D341Med (cell line): Measurements from ENCODE around the gene PIGN.

ENCODE experiments used
- DNase-seq: peaks from one replicate; pipeline ENCODE4 v3.0.0; 2012; ENCODE audit warnings: low spot score

Gene PIGN

DNA sequence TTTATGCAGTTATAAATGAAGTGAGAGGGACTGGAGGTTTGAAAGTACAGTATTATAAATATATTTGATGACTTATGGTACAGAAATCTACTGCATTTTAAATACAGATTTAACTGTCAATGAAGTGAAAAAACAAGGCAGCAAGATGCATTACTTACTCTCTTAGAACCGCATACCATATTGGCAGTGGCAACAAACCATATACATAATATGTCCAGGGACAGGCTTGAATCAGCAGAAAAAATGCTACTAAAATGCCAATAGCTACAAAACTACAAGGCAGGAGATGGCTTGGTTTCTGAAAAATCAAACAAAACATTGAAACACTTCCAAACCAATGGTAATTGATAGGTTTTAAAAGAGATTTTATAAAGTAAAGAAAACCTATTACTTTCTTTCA lies 77.2 kb downstream of the PIGN start:
- no peak for DNase-seq

DNA sequence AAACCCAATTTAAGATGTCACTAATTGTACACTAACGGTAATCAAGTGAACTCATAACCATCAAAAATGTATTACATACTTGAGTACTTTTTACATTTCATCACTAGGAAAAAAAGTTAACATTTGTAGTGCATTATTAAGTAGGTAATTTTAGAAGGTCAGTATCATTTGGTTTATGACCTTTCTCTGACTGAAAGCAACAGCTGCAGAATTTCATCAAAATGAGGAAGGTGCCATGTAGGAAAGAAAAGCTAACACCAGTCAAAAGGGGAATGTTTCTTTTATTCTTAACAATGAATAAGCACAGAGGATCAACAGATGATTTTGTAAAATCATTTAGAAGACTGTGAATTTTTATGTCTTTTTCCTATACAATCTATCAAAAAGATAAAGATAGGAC lies 79.0 kb downstream of the PIGN start:
- DNase-seq: no peak

DNA sequence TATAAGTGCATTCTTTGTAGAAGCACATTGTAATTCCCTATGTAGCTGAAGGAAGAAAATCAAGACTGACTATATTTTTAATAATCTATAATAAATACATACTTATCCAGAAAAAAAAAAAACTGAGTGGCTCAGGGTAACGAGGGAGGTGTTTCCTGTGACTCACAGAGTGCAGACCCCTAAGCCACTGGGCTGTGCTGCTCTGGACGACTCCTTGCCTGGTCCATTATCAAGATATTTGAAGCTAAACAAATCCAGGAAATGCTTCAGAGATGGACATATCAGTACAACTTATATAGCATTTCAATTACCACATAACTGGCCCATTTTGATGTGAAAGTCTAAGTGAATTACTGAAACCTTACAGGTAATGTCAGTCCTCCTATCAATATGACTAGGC lies 80.6 kb downstream of the PIGN start:
- DNase-seq: no peak

DNA sequence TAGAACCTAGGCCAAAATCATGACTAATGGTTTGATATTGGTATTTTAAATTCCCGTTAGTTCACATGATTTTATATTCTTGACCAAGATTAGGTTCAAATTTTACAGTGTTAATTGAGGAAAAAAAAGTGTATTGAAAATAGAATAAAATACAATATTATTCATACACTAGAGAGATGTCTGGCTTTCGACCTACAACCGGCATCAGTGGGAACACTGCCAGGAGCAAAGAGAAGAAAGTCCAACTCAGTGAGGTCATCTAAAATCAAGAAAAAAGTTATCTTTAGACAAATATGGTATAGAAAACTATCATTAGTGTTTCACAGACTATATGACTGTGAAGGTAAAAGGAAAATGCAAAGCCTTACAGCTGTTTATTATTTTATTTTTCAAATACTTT lies 81.5 kb downstream of the PIGN start:
- DNase-seq: no peak

DNA sequence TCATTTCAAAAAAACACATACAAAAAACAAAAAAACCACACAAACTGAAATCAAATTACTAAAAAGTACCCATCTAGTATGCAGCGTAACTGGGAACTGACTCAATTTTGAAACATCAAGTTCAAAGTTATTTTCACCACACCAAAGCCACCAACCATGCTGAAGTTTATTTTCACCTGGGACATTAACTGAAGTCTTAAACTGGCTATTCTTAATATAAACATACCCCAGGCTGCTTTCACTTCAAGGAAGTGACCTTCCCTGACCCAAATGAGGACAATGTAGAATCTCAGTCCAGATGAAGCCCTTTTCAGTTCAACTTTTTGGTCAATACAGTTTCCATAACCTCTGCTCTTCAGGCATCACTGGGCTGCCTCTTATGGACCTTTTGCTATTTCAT lies 84.6 kb downstream of the PIGN start:
- DNase-seq: no peak

DNA sequence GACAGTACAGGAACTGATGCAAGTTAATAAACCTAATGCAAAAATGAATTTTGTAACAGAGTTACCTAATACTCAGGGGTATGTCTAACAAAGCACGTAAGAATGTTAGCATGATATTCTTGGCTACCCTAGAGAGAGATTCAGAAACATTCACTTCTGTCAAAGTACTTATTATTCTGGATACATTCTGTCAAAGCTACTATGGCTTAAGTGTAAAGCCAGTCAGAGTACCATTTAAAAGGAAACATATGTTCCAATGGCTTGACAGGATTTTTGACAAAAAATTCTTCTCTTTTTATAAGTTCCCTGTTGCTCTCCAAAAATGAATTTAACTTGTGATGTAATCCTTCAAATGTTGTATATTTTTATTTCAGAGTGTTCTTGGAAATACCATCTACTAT lies 85.5 kb downstream of the PIGN start:
- no peak for DNase-seq

DNA sequence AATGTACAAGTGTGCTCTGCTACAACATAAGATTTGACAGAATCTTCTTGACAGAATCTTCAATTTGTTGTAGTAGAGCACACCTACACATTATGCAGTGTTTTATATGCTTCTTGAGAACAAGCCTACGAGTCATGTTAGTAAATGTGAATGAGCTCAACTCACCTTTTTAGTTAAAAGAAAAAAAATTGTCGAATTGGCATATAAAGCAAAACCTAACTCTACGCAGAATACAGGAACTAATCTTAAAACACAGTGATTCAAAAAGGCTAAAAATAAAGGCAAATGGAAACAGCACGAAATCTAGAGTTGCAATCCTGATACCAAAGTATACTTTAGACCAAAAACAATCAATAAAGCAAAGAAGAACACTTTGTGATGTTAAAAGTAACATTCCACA lies 87.9 kb downstream of the PIGN start:
- no peak for DNase-seq

GRCh38 chr18:62097698-62098097 lies 89.2 kb downstream of the PIGN start:
- no peak for DNase-seq

DNA sequence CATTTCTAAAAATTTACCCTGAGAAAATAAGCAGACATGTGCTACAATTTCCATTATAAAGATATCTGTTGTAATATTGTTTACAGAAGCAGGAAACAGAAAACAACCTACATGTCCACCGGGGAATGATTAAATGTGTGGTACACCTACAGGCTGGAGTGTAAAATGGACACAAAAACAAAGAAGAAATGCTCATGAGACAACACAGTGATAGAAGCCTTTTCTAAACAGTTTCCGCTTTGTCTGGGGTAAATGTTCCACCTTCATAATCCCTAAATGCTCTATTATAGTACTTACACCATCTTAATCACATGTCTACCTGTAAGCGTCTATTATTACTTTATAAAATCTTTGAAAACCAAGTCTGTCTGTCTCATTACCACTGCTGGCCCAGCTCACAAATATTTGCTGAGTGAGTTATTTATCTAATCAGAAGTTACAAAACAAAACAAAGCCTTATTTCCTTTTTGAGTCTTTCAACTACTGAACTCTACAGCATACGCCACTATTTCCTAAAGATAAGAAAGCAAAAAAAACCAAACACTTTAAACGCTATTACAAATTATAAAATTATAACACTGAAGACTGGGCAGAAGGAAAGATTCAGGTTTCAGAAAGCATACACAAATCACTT lies 95.3 kb downstream of the PIGN start:
- DNase-seq: no peak

DNA sequence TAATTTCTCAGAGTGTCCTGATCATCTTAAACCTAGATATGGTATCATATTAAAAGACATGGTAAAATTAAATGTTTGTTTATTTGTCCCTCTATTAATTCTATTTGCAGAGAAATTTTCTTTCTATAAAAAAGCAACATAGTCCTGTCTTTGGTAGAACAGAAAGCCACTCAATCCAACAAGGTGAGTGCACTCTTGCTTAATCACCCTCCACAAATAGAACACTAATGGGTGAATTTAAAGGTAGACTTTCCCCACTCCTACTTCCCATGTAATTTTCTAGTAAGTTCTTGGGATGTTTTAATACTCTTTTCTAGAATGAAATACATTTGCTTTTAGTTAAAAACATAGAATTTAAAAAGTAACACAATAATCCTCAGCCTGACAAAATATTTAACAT lies 97.7 kb downstream of the PIGN start:
- DNase-seq: no peak

DNA sequence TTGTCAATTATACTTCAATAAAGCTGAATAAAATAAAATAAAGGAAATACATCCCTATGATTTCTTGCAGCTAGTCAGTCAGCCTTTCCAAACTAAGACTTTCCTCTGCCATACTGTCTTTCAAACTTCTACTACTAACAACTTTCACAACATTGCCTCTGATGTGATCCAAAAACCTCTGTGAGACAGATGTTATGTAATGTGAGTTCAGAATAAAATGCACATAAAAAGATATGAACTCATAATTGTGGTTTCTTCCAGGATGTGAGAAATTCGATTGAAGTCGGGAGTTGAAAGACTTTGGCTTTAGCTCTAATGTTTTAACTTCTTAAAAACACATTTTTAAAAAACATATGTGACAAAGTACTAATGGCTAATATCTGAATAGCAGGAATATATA lies 98.7 kb downstream of the PIGN start:
- no peak for DNase-seq

DNA sequence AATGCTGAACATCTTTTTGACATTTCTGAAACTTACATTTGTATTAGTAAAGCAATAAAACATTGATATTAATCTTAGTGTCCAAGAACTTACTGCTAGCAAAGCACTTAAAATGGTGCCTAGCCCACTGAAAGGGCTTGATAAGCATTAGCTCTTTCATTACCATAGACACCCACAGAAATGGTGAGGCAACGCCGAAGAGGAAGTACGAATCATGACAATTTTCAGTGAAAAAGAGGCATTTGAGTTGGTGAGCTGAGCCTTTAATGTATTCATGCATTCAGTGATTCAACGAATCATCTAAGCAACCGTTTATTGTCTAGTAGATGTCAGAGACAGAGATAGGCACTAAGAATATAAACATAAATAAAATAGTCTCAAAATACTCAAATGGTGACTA lies 101.1 kb downstream of the PIGN start:
- no peak for DNase-seq

- DNase-seq: no peak
These were observed 105.0 kb downstream of the PIGN start for GRCh38 chr18:62081761-62082294.

DNA sequence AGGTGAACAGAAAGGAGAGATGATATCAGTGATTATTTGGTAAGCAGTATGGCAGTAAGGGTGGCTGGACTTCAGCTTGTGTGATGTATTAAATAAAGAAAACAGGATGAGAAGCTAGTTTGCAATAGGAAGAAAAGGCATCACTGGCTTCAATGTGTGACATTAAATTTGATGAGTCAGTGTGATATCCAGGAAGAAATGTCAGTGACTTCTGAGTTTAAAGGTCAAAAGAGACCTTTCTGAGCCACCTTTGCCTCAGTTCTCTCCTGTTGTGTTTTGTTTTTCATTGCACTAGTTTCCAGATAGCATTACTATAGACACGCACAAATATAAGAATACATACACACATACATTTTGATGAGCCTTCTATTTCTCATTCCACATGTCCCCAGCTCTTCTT lies 105.6 kb downstream of the PIGN start:
- DNase-seq: no peak

GRCh38 chr18:62080172-62080900 lies 106.5 kb downstream of the PIGN start:
- DNase-seq: no peak

GRCh38 chr18:62073461-62074281 lies 113.2 kb downstream of the PIGN start:
- no peak for DNase-seq

GRCh38 chr18:62072370-62072769 lies 114.5 kb downstream of the PIGN start:
- DNase-seq: no peak

DNA sequence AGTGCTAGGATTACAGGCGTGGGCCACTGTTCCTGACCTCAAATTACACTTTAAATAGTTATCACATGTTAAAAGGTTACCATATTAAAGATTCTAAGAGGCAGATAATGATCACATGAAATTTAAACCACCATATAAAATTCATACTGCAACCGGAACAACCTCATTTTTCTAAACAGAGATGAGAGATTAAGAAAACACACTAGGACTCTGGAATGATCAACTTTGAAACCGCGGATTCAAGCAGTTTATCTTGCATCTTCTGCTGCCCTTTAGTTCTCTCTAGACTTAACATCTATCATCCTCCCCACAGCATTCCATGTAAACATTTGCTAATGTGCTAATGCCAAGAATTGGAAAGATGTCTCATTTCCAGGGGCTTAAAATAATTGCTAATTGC lies 115.8 kb downstream of the PIGN start:
- no peak for DNase-seq

- DNase-seq: no peak
These were observed 116.6 kb downstream of the PIGN start for GRCh38 chr18:62070302-62070701.

DNA sequence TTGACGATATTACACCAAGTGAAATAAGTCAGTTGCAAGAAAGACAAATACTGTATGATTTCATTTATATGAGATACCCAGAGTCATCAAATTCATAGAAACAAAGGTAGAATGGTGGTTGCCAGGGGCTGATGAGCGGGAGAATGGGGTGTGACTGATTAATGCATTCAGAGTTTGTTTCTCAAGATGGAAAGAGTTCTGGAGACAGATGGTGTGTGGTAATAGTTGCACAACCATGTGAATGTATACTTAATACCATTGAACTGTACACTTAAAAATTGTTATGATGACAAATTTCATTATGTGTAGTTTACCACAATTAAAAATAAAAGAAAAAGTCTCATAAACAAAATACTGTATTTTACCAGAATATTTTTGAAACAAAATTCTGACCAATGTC lies 117.3 kb downstream of the PIGN start:
- no peak for DNase-seq

DNA sequence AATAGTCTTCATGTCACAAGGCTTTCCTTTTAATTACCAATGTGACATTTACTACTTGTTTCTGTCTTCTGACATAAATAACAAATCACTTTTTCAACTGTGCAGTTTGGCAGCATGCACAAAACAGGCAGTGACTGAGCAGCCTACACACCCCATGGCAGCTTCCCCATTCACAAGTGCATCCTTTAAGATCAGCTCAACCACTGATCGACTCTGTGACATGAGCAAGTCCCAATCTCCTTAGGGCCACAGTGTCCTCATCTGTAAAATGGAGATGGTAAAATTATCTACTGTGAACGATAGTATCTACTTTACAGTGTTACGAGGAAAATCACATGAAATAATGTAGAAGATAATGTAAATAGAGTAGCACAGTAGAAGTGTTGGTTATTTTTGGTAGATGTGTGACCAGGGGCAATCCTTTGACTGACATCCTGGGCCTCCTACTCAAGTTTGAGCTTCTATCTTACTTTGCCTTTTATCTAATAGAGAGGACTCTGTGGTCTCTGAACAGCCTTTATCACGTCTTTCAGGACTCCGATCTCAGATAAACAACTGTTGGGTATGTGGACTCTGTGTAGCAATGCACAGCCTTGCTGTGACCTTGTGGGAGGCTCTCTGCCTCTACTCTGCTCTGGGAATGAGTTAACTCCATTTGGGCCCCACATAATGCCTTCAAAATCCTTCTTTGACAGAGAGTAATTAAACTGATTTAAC lies 120.6 kb downstream of the PIGN start:
- no peak for DNase-seq

- no peak for DNase-seq
These were observed 122.5 kb downstream of the PIGN start for GRCh38 chr18:62064361-62064760.
